NK-92 (cell line): ENCODE measurements around the gene IFITM10.

Source experiments
- DNase-seq: peaks from one replicate; lab custom pipeline; 2025; ENCODE audit not compliant: unreplicated experiment; lab: John Stamatoyannopoulos, UW

The IFITM10 gene

DNA sequence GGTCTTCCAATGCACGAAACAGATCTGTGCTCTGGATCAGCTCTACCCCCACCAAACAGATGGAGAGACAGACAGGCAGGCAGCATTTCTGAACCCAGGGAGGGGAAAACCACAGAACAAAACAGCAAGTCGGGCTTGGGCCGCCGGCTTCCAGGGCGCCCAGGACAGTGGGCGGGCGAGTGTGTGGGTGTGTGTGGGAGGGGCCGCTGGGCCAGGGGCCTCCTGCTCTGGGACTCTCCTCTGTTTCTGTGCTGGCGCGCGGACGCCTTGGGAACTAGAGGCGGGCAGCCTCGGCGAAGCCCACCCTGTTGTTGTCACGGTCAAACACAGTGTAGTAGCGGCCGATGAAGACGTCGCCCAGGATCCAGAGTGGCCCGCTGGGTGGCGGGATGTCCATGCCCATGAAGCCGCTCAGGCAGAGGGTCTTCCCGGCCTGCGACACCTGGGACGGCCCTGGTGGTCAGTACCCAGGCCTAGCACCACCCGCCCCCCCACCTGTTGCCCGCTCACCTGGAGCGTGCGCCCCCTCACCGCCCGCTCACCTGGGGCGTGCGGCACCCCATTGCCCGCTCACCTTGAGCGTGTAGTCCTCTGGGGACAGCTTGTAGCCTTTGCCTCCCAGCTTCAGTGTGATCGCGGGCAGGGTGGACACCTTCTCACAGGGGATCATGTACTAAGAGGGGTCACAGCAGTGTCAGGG lies 3.0 kb upstream of the IFITM10 start:
- DNase-seq = no peak

- DNase-seq = no peak
Observed at GRCh38 chr11:1752907-1753228, 2.5 kb upstream of the IFITM10 start.

DNA sequence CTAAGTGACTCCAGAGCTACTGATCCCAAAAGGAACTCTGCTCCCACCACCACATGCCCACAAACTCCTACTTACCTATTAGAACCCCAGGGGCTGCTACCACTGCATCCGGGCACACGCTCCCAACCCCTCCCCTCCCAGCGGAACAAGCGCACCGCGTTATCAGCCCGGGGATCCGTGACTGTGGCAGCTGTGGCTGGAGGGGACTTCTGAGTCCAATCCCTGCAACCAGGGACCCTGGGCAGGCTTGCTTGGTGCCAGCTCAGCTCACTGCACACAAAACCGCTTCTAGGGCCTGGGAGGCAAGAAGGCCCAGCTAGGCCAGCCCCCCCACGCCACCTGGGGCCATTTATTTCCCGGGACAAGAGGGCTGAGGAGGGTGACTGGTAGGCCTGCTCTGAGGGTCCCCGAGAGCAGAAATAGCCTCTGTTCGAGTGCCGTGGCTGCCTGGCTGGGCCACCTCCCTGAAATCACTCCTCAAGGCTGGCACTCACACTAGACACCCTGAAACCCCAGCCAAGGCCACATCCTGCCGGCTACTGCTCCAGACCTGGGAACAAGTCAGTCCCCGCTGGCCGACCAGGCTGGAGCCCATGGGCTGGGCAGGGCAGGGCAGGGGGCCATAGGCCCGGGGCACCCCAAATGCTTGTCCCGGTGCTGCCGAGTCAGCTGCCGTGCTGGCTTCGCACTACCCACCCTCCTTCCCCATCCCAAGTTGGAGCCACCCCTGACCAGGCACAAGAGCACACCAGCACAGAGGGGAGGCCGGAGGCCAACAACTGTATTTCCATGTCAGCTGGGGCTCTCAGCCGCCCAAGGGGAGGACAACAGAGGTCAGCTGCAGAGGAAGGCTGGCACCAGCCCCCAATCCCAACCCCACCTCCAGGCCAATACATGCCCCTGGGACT lies 1.9 kb upstream of the IFITM10 start:
- DNase-seq = no peak

DNA sequence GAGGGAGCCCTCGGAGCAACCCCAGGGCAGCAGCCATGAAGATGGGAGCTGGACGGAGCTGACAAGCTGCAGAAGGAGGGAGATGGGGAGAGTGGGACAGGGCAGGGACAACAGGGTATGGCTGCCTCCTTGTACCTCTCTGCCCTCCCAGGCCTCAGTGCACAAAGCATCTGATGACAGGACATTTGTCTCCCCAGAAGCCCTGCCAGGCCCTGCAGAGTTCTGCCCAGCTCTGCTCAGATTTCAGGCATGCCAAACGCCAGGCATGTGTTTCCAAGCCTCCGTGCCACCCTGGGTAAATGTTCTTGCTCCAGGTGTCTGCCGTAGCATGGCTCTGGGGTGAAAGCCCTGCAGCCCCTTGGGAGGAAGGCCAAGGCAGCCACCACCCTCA lies 1.1 kb upstream of the IFITM10 start:
- no peak for DNase-seq

- DNase-seq = no peak
Observed at GRCh38 chr11:1750840-1751530, 590 bp upstream of the IFITM10 start.

DNA sequence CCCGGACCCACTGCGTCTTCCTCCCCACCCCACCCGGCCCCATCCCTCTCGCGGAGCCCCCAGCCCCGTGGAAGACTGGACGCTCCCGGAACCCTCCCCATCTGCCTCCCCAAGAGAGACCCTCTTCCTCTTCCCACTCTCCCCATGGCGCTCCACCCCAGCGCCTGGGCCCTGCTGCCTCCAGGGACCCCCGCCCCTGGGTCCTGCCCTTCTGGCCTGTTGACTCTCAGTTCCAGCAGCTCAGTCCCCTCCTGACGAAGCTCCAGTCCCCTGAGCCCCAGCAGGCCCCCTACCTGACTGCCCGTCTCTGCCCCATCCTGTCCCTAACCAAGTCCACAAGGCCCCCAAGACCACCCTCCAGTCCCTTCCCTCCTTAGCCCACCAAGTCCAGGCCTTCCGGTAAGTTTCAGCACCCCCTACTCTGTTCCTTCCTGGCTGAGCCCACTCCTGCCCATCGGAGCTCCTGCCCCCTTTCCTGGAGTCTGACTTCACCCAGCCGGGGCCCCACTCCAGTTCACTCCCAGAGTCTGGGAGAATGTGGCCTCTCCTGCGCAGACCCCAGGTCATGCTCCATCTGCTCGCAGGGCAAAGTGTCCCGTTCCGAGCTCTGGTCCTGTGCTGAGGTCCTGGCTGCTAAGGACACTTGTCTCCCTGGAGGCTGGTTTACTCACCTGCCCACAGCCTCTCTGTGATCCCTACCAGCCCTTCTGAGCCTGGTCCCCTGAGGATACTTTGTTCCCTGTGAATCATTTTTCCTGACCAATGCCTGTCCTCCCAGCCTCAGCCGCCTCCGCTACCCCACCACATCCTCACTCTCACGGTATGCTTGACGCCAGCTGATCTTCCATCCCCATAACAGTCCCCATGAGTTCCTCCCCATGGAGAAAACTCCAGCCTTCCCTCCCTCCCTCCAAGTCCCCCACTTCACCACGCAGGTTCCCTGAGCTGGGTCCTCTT lies 722 bp downstream of the IFITM10 start:
- no peak for DNase-seq

- no peak for DNase-seq
Observed at GRCh38 chr11:1748636-1749394, 1.6 kb downstream of the IFITM10 start.

DNA sequence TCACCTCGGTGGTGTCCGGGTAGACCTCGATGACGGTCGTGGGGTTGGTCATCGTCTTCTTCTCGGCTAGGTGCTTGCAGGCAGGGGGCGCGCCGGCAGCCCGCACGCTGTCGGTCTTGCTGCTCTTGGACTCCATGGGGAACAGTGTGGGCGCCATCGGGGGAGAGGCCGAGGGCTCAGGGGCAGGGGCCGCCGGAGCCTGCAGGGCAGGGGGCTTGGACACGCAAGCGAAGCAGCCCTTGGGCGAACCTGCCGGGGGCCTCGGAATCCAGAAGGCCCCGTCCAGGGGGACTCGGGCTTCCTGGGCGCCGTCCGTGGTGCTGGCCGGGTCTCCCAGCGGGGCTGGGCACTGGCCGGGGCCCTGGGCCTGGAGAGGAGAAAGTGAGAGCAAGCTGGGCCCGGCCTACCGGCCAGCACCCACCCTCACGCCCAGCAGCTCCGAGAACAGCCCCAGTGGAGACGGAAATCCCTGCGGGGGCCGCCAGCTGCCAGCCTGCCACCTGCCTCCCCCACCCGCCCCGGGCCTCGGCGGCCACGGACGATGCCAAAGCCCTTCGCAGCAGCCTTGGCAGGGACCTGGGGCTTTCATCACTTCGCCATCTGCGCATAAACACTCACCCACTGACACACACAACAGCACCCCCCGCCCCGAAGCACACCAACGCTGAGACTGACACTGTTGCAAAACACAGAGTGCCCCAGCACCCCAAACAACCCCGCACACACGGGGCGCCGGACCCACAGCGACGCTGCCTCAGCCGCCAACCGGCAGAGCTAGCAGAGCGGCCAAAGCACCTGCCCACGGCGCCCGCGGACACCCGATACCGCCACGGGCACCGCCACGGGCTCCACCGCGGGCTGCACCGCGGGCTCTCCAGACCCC lies 2.4 kb downstream of the IFITM10 start:
- DNase-seq = no peak

DNA sequence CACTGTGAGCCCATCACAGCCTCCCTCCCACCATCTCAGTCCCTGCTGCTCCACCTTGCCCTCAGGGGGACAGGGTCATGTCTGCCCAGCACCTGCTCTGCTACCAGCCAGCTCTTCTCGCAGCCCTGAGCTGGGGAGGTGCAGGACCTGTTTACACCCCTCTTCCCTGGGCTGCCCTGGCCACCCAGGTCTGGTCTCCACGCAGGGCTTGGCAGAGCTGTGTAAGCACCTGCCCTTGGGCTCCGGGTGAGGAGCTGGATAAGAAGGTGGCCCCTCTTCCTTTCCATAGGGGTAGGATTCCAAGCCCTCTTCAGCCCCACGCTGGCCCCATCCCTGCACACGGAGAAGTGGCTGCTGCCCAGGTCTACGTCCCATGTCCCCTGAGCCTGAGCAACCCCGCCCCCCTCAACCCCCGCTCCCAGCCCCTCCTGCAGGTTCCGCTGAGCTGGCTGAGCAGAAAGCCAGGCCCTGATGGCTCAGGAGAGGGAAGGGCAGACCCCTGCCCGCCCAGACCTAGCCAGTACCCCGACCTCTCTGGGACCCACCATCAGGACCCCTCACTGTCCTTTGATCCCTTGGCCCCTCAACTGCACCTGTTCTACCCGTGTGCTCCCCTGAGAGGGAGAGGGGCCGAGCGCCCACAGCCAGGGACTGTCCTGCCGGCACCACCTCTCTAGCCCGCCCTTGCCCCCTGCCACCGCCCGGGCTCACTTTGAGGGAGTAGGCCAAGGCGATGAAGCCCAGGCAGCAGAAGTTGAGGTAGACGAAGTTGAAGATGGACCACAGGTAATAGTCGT lies 3.2 kb downstream of the IFITM10 start:
- DNase-seq = no peak

DNA sequence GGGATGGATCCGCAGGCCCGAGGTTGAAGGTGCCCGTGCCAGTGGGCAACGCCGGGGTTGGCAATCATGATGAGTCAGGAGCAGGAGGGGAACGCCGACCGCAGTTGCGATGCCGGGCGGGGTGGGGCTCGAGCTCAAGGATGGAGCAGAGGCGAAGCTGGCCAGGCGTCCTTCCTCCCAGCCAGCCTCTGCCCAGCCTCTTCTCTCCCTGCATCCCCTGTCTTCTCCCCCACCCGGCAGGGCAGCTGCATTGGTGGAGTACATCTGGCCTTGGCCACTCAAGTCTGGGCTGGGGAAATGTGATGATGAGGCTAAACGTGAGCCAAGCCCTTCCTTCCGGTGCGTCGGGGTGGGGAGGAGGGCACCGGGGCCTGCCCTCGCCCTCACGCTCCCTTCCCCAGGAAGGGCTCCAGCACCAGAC lies 3.9 kb downstream of the IFITM10 start:
- DNase-seq = no peak

- no peak for DNase-seq
Observed at GRCh38 chr11:1745701-1746320, 4.6 kb downstream of the IFITM10 start.

DNA sequence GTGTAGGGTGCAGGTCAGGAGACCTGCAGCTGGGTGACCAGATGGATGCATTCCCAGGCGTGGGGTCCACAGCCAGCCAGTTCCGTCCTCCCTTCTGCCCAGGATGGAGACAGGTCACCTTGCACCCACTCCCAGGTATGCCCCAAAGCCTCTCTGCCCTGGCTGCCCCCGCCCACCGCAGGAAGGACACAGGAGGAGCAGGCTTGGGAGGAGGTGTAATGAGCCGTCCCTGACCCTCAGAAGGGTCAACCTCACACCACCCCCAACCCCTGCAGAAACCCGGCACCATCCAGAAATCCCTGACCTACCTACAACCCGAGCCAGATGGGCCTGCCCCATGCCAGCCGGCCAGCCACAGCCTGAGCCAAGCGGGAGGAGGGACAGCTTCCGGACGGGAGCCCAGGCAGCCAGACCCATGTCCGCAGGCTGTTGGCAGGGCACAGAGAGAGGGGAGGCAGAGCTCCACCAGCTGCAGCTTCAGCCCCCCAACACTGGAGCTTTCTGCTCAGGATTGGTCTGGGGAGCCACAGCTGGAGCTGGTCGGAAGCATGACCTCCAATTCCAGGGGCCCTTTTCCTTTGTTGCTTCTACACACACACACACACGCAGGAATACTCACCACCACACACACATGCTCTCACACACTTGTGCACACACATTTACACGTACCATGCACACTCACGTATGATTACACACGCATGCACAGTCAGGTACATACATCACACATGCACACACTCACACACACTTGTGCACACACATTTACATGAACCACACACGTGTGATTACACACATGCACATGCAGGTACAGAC lies 5.3 kb downstream of the IFITM10 start:
- no peak for DNase-seq

GRCh38 chr11:1744137-1744886 lies 6.1 kb downstream of the IFITM10 start:
- no peak for DNase-seq

GRCh38 chr11:1743585-1744136 lies 6.7 kb downstream of the IFITM10 start:
- no peak for DNase-seq

- DNase-seq = no peak
Observed at GRCh38 chr11:1742869-1743584, 7.4 kb downstream of the IFITM10 start.
